HepG2 (cell line): ENCODE measurements around the gene FOXR1. TPM values are rescaled to one million over a fixed set of nuclear protein-coding genes. Genes with fewer than 3 reads are reported as not detected.

ENCODE experiments used
- MATR3 ChIP-seq: sonication (generic); formaldehyde crosslinking; IDR thresholded peaks from 2 replicates; pipeline ENCODE4 v1.4.0; 2020; ENCODE audit warnings: missing genetic modification reagents
- NFKBIZ ChIP-seq: IDR thresholded peaks from 2 replicates; pipeline ENCODE4 v1.6.1; 2018; ENCODE audit warnings: missing genetic modification reagents, missing compliant biosample characterization
- PAWR ChIP-seq: sonication (generic); formaldehyde crosslinking; IDR thresholded peaks from 2 replicates; pipeline ENCODE4 v1.4.0; 2020; ENCODE audit warnings: missing genetic modification reagents, mild to moderate bottlenecking, borderline replicate concordance
- RERE ChIP-seq: IDR thresholded peaks from 2 replicates; pipeline ENCODE4 v1.6.1; 2016; ENCODE audit warnings: low read depth, missing genetic modification reagents, missing compliant biosample characterization
- REXO4 ChIP-seq: sonication (generic); formaldehyde crosslinking; IDR thresholded peaks from 2 replicates; pipeline ENCODE4 v1.8.0; 2022; ENCODE audit warnings: missing genetic modification reagents, mild to moderate bottlenecking, borderline replicate concordance
- SIX4 ChIP-seq: sonication (generic); formaldehyde crosslinking; IDR thresholded peaks from 2 replicates; pipeline ENCODE4 v1.4.0; 2020; ENCODE audit warnings: missing genetic modification reagents
- ZBTB40 ChIP-seq, 2 experiments: fragments of 450-650 bp in 1 of 2; sonication (generic) in 1 of 2; formaldehyde crosslinking in 1 of 2; IDR thresholded peaks; 2 replicates each; pipeline versions ENCODE4 v1.6.1 to v1.8.0; 2016 to 2022; ENCODE audit warnings: antibody characterized with exemption in 1 of 2, mild to moderate bottlenecking in 1 of 2, missing genetic modification reagents in 1 of 2
- ZNF512B ChIP-seq: sonication (generic); formaldehyde crosslinking; IDR thresholded peaks from 2 replicates; pipeline ENCODE4 v1.5.1; 2020; ENCODE audit warnings: missing genetic modification reagents, mild to moderate bottlenecking, borderline replicate concordance
- ZNF605 ChIP-seq: sonication (generic); formaldehyde crosslinking; IDR thresholded peaks from 2 replicates; pipeline ENCODE4 v1.8.0; 2022; ENCODE audit warnings: mild to moderate bottlenecking, missing genetic modification reagents
- polyA plus RNA-seq, 8 experiments: library from polyadenylated mRNA; depleted of rRNA in 3 of 8; stranded (reverse) in 7 of 8; unstranded in 1 of 8; fragments of >200 nt; fragmentation: Illumina TruSeq in 4 of 8; extraction: Trizol in 4 of 8; gene quantifications; 2 replicates each; pipeline versions ENCODE4 v1.2.1 to v1.2.3, GENCODE V29; 2011 to 2016; ENCODE audit warnings: low read depth in 4 of 8, missing spikeins in 1 of 8, mixed read lengths in 1 of 8; ENCODE audit not compliant: insufficient read depth in 1 of 8
- total RNA-seq, 5 experiments: library from RNA; depleted of rRNA; stranded (reverse); fragments of >200 nt; fragmentation: Illumina TruSeq; extraction: Trizol; gene quantifications; 2 replicates each; pipeline ENCODE4 v1.2.3, GENCODE V29; 2016; ENCODE audit warnings: low read depth in 1 of 5

Gene FOXR1
- total and polyA plus RNA-seq, 2 of the 13 experiments (the other 11 are each of a cell fraction or from before 2014, with no cell fraction given): not detected

GRCh38 chr11:118924591-118925585 lies 46.7 kb upstream of the FOXR1 start (continued):
- TF ChIP-seq ZBTB40 (IDR thresholded peaks at IDR 0.05) (no peak), ZBTB40 (CRISPR knock-in tag; IDR thresholded peaks at IDR 0.05) (no peak), PAWR (no peak), ZNF512B (no peak), MATR3 (CRISPR knock-in tag) (no peak), ZNF605 (CRISPR knock-in tag) (no peak; the same call in 1 of the 2 replicates), RERE (CRISPR knock-in tag) (no peak), NFKBIZ (no peak), REXO4 (CRISPR knock-in tag) (no peak), SIX4 (CRISPR knock-in tag) (no peak)
